Lower leg skin (tissue), 4 donors: Measurements from ENCODE around the gene POLR2E. TPM values are rescaled to one million over a fixed set of nuclear protein-coding genes. Genes with fewer than 3 reads are reported as not detected.

ENCODE experiments used
- DNase-seq, 2 donors: peaks; one replicate each; pipeline ENCODE4 v3.0.0-alpha.2; 2019; ENCODE audit warnings: low spot score in 2 of 2
- H3K4me3 ChIP-seq: fragments of 200-600 bp; sonication (generic); 2 replicates; pipeline ENCODE4 v1.5.1; 2017; ENCODE audit warnings: mild to moderate bottlenecking, low read depth; ENCODE audit not compliant: poor library complexity, severe bottlenecking
- CTCF ChIP-seq, 3 donors: fragments of 450-650 bp; IDR thresholded peaks; one replicate each; pipeline ENCODE4 v1.5.1; 2016; ENCODE audit warnings: antibody characterized with exemption in 3 of 3, mild to moderate bottlenecking in 3 of 3, moderate library complexity in 2 of 3
- POLR2A ChIP-seq, 2 donors: fragments of 450-650 bp; IDR thresholded peaks; one replicate each; pipeline ENCODE4 v1.6.1; 2016 to 2017; ENCODE audit warnings: antibody characterized with exemption in 2 of 2, mild to moderate bottlenecking in 1 of 2, moderate library complexity in 1 of 2
- WGBS, 2 donors: methylation state at CpG; one replicate each; pipeline ENCODE4 v1.1.5; 2018; 5-methylcytosine and 5-hydroxymethylcytosine counted together
- intact Hi-C: fragments of 100-400 bp; cut with DNase I; formaldehyde crosslinking; loops from one replicate; pipeline ENCODE4 v1.15.0; 2023; ENCODE audit warnings: low total_unique reads
- total RNA-seq, 4 donors: library from RNA; depleted of rRNA; stranded (reverse); fragments of >200 nt; gene quantifications; one replicate each; pipeline ENCODE4 v1.1.0, GENCODE V29; 2016

Gene POLR2E
- total RNA-seq, 4 donors from 2014 or later, result 93.3 to 198 (median 123) TPM

- H3K4me3 ChIP-seq, result no peak overlapping the region
- DNase-seq, result no peak
- 91 to 94% methylated on average over 41 to 48 of the region's 54 CpGs for WGBS, 2 donors
- TF ChIP-seq POLR2A (IDR thresholded peaks at IDR 0.05) (no peak), CTCF (IDR thresholded peaks at IDR 0.05) (no peak)
- intact Hi-C loops, result loop anchor here (10.0 kb wide), 1 partner anchor 75 kb away; no protein-coding TSS in a partner anchor
Measured at GRCh38 chr19:1109697-1110671, 14.8 kb upstream of the POLR2E start.

- TF ChIP-seq POLR2A (IDR thresholded peaks at IDR 0.05), result no peak
- no peak for TF ChIP-seq CTCF (IDR thresholded peaks at IDR 0.05)
- WGBS, 2 donors, result 78 to 89% methylated on average over 40 to 47 of the region's 48 CpGs
- H3K4me3 ChIP-seq, result no peak overlapping the region
- DNase-seq, result no peak
- intact Hi-C loops, result no loop called here
Measured at GRCh38 chr19:1109032-1109551, 13.9 kb upstream of the POLR2E start.

DNA sequence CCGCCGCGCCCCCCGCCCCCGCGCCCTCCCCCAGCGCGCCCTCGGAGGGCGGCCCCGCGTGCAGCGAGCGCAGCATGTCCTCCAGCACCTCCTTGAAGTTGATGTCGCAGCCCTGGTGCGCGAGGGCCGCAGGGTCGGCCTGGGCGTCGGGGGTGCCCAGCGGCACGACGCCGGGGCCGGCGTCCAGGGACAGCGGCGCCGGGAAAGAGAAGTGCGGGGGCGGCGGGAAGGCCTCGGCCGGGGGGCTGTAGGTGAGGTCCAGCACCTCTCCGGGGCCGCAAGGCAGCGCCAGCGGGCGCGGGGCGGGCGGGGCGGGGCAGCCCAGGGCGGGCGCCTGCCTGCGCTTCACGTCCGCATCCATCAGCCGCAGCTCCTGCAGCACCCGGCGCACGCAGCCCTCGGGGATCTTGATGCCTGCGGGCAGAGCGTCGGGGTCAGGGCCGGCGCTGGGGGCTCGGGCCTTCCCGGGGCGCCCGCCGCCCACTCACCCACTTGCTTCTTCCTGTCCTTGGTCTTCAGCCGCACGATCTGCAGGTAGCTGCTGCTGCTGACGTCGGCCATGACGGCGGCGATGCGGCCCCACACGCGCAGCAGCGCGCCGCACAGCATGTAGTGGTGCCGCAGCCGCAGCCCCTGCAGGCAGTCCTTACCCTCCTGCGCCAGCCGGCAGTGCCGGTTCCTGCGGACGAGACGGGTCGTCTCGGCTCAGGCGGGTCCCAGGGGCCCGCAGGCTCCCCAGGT, 13.3 kb upstream of the POLR2E start:
- TF ChIP-seq CTCF (IDR thresholded peaks at IDR 0.05) (no peak), POLR2A (IDR thresholded peaks at IDR 0.05) (no peak)
- WGBS, 2 donors, result 94% methylated on average over 58 to 74 of the region's 89 CpGs
- DNase-seq, result no peak
- no peak overlapping the region for H3K4me3 ChIP-seq
- intact Hi-C loops, result no loop called here

GRCh38 chr19:1107661-1108261, 12.6 kb upstream of the POLR2E start:
- no peak for DNase-seq
- no peak overlapping the region for H3K4me3 ChIP-seq
- intact Hi-C loops, result no loop called here
- 87 to 88% methylated on average over 20 to 22 of the region's 25 CpGs for WGBS, 2 donors
- TF ChIP-seq POLR2A (IDR thresholded peaks at IDR 0.05) (no peak), CTCF (IDR thresholded peaks at IDR 0.05) (no peak)

DNA sequence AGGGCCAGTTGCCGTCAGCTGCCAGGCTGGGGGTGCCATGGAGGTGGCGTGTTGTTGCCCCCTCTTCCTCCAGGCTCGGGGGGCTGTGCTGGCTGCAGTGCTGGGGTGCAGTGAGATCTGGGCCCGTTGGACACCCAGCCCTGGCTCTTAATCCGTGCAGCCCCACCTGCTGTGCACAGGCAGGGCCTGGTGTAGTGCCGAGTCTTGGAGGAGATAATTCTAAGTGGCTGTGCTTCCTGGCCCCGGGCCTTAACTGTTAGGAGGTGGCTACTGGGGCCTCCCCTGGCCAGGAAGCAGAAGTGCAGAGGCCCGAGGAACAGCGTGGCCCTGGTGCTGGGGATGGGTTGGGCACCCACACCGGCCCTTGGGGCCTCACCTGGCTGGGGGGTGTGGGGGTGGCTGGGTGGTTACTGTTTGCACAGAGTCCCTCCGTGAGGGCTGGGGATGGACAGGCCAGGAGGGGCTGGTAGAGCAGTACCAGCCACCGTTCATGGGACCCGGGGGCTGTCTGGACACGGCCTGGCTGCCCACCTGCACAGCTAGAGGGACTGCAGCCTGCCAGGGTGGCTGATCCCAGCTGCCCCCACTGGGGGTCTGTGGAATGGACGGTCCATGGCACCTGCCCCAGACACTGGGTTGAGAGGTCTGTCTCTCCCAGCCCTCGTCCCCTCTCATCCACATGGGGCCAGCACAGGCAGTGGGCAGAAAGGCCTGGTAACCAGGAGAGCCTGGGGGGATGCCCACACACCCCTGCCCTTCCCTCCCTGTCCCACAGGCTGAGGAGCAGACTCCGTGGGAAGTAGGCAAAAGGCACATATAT, 11.9 kb upstream of the POLR2E start:
- H3K4me3 ChIP-seq, result no peak overlapping the region
- WGBS, 2 donors, result 59 to 66% methylated on average over 10 to 13 of the region's 17 CpGs
- no peak for DNase-seq
- intact Hi-C loops, result no loop called here
- TF ChIP-seq POLR2A (IDR thresholded peaks at IDR 0.05), result no peak
- no peak for TF ChIP-seq CTCF (IDR thresholded peaks at IDR 0.05)
